ENCODE results near the gene COTL1.

The COTL1 gene

GRCh38 chr16:84614073-84614459 is 3.8 kb downstream of the COTL1 start:
- DNase-seq (ENCODE audit: low read depth) = peak; percentile 90

GRCh38 chr16:84613408-84614072 is 4.3 kb downstream of the COTL1 start:
- no peak for DNase-seq (ENCODE audit: low read depth)

- no peak for DNase-seq (ENCODE audit: low read depth)
Observed at GRCh38 chr16:84612686-84613085, 5.2 kb downstream of the COTL1 start.

- DNase-seq (ENCODE audit: low read depth) = peak; percentile 94
Observed at GRCh38 chr16:84611041-84611440, 6.8 kb downstream of the COTL1 start.

GRCh38 chr16:84610376-84610775 is 7.5 kb downstream of the COTL1 start:
- DNase-seq (ENCODE audit: low read depth) = no peak

DNA sequence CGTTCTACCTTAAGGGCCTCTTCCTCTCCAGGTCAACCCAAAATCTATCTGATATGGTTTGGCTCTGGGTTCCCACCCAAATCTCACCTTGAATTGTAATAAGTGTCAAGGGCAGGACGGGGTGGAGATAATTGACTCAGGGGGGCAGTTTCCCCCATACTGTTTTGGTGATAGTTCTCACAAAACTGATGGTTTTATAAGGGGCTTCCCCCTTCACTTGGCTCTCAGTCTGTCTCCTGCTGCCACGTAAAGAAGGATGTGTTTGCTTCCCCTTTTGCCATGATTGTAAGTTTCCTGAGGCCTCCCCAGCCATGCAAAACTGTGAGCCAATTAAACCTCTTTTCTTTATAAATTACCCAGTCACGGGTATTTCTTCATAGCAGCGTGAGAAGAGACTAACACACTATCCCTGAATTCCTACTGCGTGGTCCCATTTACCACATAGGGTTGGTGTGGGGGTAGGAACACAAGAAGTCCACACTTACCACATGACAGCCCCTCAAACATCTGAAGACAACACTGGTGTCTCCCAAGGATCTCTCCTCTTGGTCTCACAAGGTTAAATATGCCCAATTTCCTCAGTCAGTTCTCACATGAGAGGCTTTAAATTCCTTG is 8.2 kb downstream of the COTL1 start:
- DNase-seq (ENCODE audit: low read depth) = no peak

GRCh38 chr16:84608282-84608681 is 9.6 kb downstream of the COTL1 start:
- DNase-seq (ENCODE audit: low read depth) = no peak

DNA sequence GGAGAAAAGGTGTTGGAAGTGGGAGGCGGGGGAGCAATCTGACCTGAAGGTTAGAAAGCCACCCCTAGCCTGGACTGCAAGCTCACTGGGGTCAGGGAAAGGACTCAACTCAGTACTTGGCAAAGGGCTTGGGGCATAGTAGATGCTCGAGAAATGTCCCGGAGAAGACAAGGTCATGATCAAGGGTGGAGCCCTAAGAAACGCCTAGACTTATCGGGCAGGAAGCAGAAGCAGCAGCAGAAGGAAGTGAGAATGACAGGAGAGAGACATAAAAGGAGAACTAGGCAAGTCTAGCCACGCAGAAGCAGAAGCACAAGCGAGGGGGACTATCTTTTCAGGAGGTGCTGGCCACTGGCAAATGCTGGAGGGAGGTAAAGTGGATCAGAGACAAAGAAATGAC is 10.2 kb downstream of the COTL1 start:
- no peak for DNase-seq (ENCODE audit: low read depth)

DNA sequence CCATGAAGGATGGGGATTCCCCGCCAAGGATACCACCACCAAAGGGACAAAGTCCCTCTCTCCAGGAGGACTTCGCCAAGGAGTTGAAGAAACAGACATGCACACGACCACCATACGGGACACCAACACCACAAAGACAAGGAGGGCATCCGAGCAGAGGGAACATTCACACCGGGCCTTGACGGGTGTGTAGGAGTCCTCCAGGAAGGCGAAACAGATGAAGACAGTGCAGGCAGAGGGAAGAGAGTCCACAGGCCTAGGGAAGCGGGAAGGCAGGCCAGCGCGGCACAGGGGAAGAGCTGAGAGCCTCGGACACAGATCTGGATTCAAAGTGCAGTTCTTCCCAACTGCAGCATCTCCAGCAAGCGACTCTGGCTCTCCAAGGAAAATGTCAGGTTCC is 10.8 kb downstream of the COTL1 start:
- DNase-seq (ENCODE audit: low read depth) = no peak

DNA sequence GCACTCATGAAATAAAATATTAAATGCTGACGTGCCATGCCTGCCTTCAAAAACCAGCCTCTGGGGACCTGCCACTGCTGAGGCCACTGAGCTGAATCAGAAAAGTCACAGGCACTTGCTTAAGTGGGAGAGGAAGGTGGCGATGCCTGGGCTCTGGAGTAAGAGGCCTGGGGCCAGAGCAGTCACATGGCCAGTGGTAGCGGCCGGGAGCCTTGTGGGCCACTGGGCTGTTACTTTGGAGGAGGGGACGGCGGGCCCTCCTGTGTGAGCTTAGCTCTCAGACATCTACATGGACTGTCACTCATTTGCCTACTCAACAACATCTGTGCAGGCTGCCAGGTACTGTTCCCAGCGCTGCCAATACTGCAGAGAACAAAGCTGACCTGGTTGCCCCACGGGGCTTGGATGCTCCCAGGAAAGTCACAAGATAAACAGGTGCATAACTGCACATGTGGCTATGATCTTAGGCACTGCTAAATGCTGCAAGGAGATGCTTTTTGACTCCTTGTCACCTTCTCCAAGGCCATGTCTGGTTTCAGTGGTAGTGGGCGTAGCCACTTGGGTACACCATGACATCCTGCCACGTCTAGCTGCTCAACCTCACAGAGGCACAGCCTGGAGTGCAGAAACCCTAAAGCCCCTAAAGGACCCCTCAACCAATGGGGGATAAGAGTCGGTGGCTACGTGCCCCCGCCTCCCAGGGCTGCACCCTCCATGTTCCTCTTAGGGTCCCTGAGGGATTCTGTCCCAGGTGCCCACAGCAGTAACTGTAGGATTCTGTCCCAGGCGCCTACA is 11.6 kb downstream of the COTL1 start:
- DNase-seq (ENCODE audit: low read depth) = no peak

DNA sequence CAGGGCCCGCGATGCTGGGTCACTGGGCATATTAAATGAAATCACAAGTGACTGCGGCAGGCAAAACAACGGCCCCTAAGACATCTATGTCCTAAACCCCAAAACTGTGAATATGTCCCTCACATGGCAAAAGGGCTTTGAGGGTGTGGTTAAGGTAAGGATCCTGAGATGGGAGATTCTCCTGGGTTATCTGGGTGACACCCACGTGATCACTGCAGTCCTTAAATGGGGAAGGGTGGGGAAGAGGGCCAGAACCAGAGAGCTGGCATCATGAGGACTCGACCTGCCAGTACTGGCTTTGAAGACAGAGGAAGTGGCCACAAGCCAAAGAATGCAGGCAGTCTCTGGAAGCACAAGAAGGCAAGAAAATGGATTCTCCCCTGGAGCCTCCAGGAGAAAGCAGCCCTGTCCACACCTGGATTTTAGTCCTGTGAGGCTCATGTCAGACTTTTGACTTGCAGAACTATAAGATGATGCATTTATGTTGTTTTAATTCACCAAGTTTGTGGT is 12.5 kb downstream of the COTL1 start:
- DNase-seq (ENCODE audit: low read depth) = no peak

- no peak for DNase-seq (ENCODE audit: low read depth)
Observed at GRCh38 chr16:84604477-84605013, 13.3 kb downstream of the COTL1 start.

DNA sequence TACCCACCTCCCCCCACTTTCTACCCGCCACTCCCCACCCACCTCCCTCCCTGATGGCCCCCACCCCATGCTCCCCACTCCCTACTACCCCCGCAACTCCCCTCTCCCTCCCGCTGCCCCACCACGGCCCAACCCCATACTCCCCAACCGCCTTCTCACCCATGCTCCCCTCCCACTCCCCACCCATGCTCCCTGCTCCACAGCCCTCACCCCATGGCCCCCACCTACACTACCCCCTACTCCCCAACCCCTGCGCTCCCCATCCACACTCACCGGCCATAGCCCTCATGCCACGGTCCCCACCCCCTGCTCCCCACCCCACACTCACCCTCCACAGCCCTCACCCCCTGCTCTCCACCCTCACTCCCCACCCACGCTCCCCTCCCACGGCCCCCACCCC is 13.9 kb downstream of the COTL1 start:
- no peak for DNase-seq (ENCODE audit: low read depth)

GRCh38 chr16:84603140-84603816 is 14.6 kb downstream of the COTL1 start:
- DNase-seq (ENCODE audit: low read depth) = peak; percentile 98

DNA sequence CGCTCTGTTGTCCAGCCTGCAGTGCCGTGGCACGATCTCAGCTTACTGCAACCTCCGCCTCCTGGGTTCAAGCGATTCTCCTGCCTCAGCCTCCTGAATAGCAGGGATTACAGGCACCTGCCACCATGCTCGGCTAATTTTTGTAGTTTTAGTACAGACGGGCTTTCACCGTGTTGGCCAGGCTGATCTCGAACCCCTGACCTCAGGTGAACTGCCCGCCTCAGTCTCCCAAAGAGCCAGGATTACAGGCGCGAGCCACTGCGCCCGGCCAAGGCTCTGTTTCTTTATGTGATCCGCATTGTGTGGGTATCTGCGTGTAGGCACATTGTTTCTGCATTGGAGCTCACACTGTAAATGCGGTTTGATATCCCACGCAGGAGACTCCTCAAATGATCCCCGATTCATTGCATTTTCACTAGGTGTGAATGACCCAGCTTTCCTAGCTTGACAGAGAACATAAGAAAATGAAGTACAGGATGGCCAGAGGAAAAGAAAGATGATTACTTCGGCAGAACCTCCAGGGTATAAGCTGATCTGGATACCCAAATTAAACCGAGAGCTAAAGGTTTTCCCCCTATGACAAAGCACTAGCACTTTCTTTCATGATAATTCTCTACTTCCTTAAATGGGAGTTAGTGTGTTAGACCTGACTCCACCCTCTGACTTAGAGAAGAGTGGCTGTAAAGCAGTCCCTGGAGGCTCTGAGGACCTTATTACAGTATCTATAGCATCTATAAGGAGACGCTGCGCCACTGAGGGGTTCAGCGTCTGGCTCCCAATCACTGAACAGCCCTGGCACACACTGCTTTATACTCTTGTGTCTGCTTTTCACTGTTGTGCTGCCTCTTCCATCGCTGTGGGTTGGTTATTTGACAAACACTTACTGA is 17.3 kb downstream of the COTL1 start:
- no peak for DNase-seq (ENCODE audit: low read depth)

- peak; percentile 92 for DNase-seq (ENCODE audit: low read depth)
Observed at GRCh38 chr16:84599521-84600202, 18.2 kb downstream of the COTL1 start.

DNA sequence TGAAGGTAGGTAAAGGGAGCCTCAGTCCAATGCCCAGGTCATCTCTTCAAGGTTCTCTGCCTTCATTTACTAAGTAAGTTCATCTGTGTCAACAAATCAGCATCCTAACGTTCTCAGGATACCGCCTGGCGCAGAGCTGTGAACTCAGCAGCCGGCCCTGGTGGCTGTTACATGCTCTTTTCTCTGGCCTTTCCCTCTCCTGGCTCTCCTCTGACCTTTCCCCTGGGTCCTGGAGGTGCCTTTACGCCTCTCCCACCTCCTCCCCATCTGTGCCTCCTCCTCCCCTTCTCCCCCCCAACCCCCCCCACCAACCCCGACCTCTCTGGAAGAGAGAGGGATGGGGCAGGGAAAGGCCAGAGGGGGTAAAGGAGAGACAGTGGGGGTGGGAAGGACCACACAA is 19.5 kb downstream of the COTL1 start:
- DNase-seq (ENCODE audit: low read depth) = no peak

DNA sequence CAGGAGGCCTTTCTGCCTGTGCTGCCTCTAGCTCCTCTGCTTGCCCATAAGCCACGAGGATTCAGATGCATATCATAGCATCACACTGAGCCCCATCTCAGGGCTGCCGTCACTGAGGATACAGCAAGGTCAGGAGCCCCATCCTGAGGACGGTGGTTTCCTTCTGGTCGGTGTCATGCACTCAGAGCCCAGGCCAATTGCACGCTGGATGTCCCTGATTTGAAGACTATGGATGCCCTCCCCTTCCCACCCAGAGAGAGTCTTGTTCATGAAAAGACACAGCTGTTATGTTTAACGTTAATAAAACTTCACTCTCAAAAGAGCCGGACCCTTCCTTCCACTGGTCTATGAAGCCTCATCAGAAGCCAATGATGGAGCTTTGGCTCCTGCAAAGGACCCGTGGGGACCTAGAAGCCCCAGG is 19.9 kb downstream of the COTL1 start:
- no peak for DNase-seq (ENCODE audit: low read depth)

- no peak for DNase-seq (ENCODE audit: low read depth)
Observed at GRCh38 chr16:84597528-84597896, 20.4 kb downstream of the COTL1 start.

GRCh38 chr16:84596801-84597527 is 20.9 kb downstream of the COTL1 start:
- no peak for DNase-seq (ENCODE audit: low read depth)
